Measurements from ENCODE around the gene TRAK1.

TRAK1 gene

DNA sequence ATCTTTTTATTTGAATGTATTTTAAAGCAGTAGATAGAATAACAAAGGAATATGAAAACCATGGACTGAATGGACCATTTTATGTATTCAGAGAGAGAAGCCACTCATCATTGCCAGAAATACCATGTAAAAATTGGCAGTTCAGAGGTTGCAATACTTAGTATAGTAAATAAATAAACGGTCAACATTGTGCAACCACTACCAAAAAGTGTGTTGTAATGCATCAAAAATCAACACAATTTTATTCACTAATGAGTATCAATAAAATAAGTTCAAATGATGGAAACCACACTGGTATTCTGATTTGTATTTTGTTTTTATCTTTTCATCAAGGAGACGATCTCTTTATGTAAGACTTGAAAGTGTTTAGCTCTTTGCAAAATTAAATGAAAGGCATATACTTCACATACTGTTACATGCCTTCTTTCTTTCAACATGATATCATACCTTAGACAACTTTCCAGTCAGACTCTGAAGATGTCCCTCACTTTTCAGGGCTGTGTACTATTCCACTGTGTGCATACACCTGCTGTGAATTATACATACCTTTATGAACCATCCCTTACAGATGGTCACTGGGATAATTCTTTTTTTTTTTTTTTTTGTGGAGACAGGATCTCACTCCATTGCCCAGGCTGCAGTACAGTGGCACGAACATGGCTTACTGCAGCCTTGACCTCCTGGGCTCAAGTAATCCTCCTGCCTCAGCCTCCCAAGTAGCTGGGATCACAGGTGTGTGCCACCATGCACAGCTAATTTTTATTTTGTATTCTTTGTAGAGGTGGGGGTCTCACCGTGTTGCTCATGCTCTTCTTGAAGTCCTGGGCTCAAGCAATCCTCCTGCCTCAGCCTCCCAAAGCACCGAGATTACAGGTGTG is 134.6 kb downstream of the TRAK1 start:
- in situ Hi-C loops (cut with MboI; ENCODE audit: low sequenced_read_pairs) = no loop called here

- in situ Hi-C loops (cut with MboI; ENCODE audit: low sequenced_read_pairs) = no loop called here
These were observed 135.6 kb downstream of the TRAK1 start for GRCh38 chr3:42226470-42227425.

DNA sequence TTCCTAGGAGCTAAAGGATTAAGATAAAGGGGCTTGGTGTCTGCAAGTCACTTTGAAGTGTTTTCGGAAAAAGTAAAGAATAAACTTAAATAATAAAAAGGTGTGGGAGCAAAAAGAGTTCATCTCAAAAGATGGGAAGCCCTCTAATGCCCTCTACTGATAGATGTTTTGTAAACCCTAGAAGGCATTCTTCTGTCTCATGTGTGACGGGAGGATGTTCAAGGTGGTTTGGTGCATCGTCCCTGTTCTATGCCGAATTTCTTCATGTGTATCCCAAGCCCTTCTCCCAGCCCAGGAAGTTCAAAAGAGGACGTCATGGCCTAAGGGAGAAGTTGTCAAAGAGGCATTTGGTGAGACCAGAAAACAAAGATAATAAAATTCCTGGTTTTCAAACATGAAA is 137.6 kb downstream of the TRAK1 start:
- in situ Hi-C loops (cut with MboI; ENCODE audit: low sequenced_read_pairs) = no loop called here

GRCh38 chr3:42229266-42229941 is 138.2 kb downstream of the TRAK1 start:
- in situ Hi-C loops (cut with MboI; ENCODE audit: low sequenced_read_pairs) = no loop called here

DNA sequence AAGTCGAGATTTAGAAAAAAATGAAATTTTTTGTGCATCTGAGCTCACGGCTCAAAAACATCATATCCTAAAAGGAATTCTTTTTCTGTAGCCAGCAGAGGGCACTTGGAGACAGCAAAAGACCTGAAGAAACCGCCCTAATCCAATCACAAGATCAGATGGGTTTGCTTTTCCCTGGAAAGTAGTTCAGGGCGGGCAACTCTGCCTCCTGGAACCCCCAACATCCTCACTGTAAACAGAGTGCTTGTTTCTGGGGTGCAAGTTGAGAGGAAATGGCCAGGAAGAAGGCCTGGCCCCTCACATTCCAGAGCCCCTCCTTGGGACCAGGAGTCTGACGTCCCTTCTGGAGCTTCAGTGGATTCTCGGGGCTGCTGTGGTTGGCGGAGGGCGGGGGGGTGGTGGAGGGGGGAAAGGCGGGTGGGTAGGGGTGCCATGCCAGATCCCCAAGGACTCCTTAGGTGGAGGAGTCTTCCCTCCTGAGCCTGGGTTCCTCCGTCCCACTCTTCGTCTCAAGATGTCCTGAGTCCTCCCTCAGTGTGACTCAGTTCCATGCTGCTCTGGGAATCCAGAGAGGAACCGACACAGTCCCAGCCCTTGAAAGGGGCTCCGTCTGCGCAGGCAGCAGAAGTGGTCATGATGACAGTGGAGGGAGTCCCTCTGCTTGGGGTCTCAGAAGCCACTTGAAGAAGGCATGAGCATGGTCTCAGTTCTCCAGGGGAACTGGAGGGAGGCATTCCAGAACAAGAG is 139.0 kb downstream of the TRAK1 start:
- in situ Hi-C loops (cut with MboI; ENCODE audit: low sequenced_read_pairs) = no loop called here

DNA sequence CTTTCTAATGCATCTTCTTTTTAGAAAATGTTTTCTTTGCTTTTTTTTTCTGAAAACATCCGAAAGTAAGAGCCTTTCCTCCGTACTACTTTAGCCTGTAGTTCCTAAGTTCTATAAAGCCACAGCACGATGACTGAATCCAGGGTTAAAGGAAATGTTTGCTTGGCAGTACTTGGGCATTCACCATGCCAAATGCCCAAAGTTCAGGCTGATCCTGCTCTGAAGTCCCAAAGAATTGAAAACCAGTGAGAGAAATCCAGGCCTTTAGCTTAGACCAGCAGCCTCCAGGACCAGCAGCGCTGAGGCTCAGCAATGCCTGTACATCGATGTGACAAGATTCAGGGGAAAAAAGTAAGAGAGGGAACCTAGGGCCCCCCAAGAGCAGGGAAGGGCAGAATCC is 139.7 kb downstream of the TRAK1 start:
- in situ Hi-C loops (cut with MboI; ENCODE audit: low sequenced_read_pairs) = no loop called here

GRCh38 chr3:42235532-42235931 is 144.4 kb downstream of the TRAK1 start:
- in situ Hi-C loops (cut with MboI; ENCODE audit: low sequenced_read_pairs) = no loop called here

- in situ Hi-C loops (cut with MboI; ENCODE audit: low sequenced_read_pairs) = no loop called here
These were observed 145.5 kb downstream of the TRAK1 start for GRCh38 chr3:42236611-42237010.

DNA sequence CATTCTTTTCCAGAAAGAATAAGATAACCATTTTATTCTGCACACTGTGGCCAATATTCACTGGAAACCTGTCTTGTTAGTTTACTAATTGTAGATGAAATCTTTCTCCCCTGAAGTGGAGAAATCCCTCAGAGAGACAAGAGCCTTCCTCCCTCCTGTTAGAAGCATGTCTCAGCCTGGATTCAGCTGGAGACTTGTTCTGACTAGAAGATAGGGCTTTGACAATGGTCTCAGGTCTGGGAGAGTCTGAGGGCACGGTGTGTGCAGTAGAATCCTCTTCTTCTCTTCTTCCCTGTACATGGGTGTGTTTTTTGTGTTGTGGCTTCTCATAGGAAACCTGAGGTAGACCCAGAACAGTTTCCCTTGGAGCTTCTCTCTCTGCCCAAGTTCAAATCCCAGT is 154.9 kb downstream of the TRAK1 start:
- in situ Hi-C loops (cut with MboI; ENCODE audit: low sequenced_read_pairs) = no loop called here

GRCh38 chr3:42247576-42248027 is 156.4 kb downstream of the TRAK1 start:
- in situ Hi-C loops (cut with MboI; ENCODE audit: low sequenced_read_pairs) = no loop called here

GRCh38 chr3:42250761-42251160 is 159.6 kb downstream of the TRAK1 start:
- in situ Hi-C loops (cut with MboI; ENCODE audit: low sequenced_read_pairs) = loop anchor here (25.0 kb wide), 2 partner anchors 187 to 287 kb away; no protein-coding TSS in a partner anchor

DNA sequence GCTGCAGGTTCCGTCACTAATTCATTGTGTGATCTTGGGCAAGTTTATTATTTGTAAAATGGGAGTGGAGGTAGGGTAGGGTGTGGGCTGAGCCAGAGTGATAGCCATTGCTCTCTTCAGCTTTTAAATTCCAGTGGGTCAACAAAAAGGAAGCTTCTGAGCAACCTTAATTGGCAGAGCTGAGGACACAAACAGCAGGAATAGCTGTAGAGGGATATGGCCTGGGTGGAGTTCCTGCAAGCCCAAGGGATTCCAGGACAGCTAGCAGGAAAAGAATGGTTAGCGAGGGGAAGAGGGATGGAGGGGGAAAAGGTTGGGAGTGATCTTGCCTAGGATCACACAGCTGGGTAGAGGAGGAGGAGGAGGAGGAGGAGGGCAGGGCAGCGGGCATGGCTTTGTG is 163.4 kb downstream of the TRAK1 start:
- in situ Hi-C loops (cut with MboI; ENCODE audit: low sequenced_read_pairs) = loop anchor here (25.0 kb wide), 2 partner anchors 183 to 283 kb away; no protein-coding TSS in a partner anchor

DNA sequence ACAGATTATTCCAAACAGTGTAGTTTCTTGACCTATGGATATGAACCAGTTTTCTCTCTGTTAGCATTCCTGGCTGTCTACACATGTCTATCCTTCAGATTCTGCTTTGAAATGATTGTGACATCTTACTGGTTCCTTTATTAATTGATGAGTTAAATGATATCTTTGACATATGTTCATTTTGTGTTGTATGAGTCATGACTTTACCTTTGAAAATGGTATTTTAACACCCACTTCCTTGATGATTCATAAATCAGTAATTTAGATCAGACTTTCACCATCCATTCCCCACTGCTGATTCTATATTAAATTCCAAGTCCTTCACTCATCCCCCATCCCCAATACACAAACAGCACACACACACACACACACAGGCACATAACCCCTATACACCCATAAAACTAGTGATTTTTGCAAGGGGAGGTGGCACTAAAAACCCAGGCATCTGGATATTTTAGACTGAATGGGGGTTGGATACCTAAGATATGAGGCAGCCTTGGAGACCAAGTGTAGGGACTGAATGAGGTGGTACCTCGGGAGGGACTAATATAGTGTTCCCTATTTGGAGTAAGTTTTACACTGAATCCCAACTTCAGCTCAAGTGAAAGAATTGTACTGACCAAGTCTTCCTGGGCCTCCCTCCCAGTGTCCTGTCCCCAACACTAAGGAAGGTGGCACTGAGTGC is 165.1 kb downstream of the TRAK1 start:
- in situ Hi-C loops (cut with MboI; ENCODE audit: low sequenced_read_pairs) = loop anchor here (25.0 kb wide), 2 partner anchors 181 to 281 kb away; no protein-coding TSS in a partner anchor

GRCh38 chr3:42257007-42257406 is 165.8 kb downstream of the TRAK1 start:
- in situ Hi-C loops (cut with MboI; ENCODE audit: low sequenced_read_pairs) = loop anchor here (25.0 kb wide), 2 partner anchors 180 to 280 kb away; no protein-coding TSS in a partner anchor

DNA sequence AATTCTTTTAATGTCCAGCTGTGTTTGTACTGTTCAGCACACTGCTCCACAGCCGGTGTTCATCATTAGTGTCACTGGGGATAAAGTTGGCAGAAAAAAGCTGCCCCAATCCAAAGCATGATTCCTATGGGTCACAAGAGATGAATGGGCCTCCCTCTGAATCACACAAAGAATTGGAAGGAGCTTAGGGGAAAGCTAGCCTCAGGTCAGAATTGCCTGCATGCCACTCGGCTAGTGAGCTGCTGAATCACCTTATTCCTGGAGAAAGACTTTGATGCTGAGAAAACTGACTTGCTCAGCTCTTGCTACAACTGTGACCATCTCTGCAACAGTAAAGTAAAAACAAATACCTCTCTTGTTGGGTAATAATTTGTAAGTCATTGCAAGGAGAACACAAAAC is 171.4 kb downstream of the TRAK1 start:
- in situ Hi-C loops (cut with MboI; ENCODE audit: low sequenced_read_pairs) = loop anchor here (25.0 kb wide), 2 partner anchors 175 to 275 kb away; no protein-coding TSS in a partner anchor

DNA sequence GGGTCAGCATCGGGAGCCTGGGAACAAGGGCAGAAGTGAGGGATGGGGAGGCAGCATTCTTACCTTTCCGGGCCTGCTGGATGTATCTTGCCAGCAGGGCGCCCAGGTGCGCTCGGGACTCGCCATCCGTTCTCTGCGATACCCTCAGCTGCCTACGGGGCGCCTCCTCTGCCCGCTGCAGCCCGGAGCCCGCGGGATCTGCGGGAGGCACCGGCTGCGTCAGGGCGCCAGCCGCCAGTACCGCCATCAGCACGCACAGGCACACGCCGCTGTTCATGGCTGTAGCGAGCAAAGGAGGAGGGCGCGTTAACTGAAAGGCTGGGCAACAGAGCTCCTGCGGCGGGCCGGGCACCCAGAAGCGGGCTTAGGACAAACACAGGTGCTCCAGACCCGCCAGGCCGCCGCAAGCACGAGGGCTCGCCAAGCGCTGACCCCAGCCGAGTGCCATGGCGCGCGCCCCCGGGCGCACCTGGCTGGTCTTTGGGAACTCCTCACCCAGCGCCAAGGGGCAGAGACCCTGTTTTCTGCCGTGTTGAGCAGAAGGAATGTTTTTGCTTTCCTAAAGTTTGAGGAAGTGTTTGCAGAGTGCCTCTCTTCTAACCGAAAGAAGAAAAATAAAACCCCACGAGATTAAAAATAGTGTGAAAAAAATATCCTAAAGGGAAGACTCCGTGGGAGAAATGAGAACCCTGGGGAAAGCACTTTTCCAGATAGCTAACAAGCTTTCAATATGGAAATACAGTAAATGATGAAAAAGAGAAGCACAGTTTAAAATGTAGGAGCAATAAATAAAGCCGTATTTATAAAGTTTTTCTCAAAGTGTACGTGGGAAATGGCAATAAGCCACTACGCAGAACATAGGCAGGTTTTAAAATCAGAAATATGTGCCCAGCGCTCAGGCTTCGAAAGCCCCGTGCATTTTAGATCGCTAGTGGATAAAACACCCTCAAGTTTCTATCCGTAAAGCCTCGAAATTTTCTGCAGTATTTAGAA is 172.5 kb downstream of the TRAK1 start:
- in situ Hi-C loops (cut with MboI; ENCODE audit: low sequenced_read_pairs) = loop anchor here (25.0 kb wide), 2 partner anchors 174 to 274 kb away; no protein-coding TSS in a partner anchor

GRCh38 chr3:42264399-42265058 is 173.4 kb downstream of the TRAK1 start:
- in situ Hi-C loops (cut with MboI; ENCODE audit: low sequenced_read_pairs) = loop anchor here (25.0 kb wide), 2 partner anchors 173 to 273 kb away; no protein-coding TSS in a partner anchor
